Gastroesophageal sphincter (tissue), 3 donors: ENCODE measurements around the gene SERPINA9.

ENCODE experiments used
- CTCF ChIP-seq, 4 experiments: fragments of 200-600 bp in 2 of 4; fragments of 450-650 bp in 2 of 4; sonication (generic) in 1 of 4; IDR thresholded peaks; one replicate each; pipeline ENCODE4 v1.5.1; 2017 to 2019; ENCODE audit warnings: antibody characterized with exemption in 4 of 4, mild to moderate bottlenecking in 2 of 4, moderate library complexity in 2 of 4
- EP300 ChIP-seq: sonication (generic); formaldehyde crosslinking; IDR thresholded peaks from one replicate; pipeline ENCODE4 v1.6.1; 2017; ENCODE audit warnings: antibody characterized with exemption, mild to moderate bottlenecking

DNA sequence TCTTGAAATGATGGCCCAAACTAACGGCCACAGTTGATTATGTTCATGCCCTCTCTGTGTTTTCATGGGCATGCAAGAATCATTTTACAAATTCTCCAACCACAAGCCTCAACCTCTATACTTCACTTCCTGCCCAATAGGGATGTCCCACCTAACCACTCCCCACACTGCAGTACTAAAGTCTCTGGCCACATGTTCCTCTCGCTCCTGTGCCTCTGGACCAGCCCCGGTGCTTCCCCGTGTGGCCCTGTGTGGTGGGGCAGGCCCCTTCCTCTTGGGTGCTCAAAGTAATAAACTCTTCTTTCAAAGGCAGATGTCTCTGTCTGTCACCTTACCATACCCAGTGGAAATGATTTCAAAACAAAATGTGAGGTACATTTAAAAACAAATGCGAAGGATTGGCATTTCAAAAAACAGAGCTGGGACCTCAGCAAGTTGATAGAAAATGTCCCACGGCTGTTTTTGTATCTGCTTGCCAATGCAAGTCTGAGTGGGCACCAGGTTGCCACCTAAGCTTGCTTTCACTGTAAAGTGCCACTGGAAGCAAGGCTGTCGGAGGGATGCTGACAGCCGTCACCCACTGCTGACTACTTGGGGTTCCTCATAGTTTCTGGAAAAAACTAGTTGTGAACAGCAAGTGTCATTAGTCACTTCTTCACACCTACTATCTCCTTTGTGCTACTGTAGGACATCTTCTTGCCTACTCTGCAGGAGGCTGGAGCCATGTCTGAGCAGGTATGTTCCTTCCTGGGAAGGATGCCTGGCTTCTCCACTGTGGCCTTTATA is 15.2 kb downstream of the SERPINA9 start:
- TF ChIP-seq CTCF (IDR thresholded peaks at IDR 0.05) (no peak), EP300 (no peak)
